ENCODE data around the gene SLC25A51.

- TF ChIP-seq CTCF (IDR thresholded peaks at IDR 0.05): no peak
- no peak for TF ChIP-seq POLR2A (IDR thresholded peaks at IDR 0.05; ENCODE audit: low read depth)
- TF ChIP-seq POLR2AphosphoS5 (IDR thresholded peaks at IDR 0.05): no peak
Measured at GRCh38 chr9:37917801-37918664, 14.1 kb upstream of the SLC25A51 start.
